Ureter (tissue), 1 donor: ENCODE results near the gene GRB2. TPM values are rescaled to one million over a fixed set of nuclear protein-coding genes. Genes with fewer than 3 reads are reported as not detected.
"Not testable (repeated sequence)": the region's sequence is repeated elsewhere in the genome, so short reads cannot be mapped to it uniquely, and the experiment has no call there.

Source experiments
- DNase-seq: peaks from one replicate; pipeline ENCODE4 v3.0.0-alpha.2; 2020; ENCODE audit warnings: low spot score
- total RNA-seq: library from RNA; stranded (reverse); gene quantifications from one replicate; pipeline ENCODE4 v1.2.4, GENCODE V29; 2023
- donor health status: DM: yes; HTN: yes; CAD: no.

Gene GRB2
- total RNA-seq, 1 donor from 2014 or later = 79.0 TPM

GRCh38 chr17:75352079-75352569 is 53.4 kb downstream of the GRB2 start:
- DNase-seq = peak; percentile 69

GRCh38 chr17:75350706-75351105 is 54.8 kb downstream of the GRB2 start:
- DNase-seq = no peak

GRCh38 chr17:75350029-75350428 is 55.4 kb downstream of the GRB2 start:
- DNase-seq = no peak

GRCh38 chr17:75349589-75349988 is 55.9 kb downstream of the GRB2 start:
- DNase-seq = no peak

- DNase-seq = no peak
These were observed 57.0 kb downstream of the GRB2 start for GRCh38 chr17:75348386-75349012.

GRCh38 chr17:75346906-75347305 is 58.6 kb downstream of the GRB2 start:
- no peak for DNase-seq

- DNase-seq = not testable (repeated sequence)
These were observed 59.1 kb downstream of the GRB2 start for GRCh38 chr17:75346368-75346767.

- no peak for DNase-seq
These were observed 59.8 kb downstream of the GRB2 start for GRCh38 chr17:75345514-75346167.

- DNase-seq = no peak
These were observed 60.8 kb downstream of the GRB2 start for GRCh38 chr17:75344666-75345065.

- no peak for DNase-seq
These were observed 62.5 kb downstream of the GRB2 start for GRCh38 chr17:75342996-75343395.

- DNase-seq = no peak
These were observed 63.5 kb downstream of the GRB2 start for GRCh38 chr17:75341784-75342486.

- DNase-seq = no peak
These were observed 64.8 kb downstream of the GRB2 start for GRCh38 chr17:75340631-75341030.

GRCh38 chr17:75339971-75340370 is 65.5 kb downstream of the GRB2 start:
- DNase-seq = no peak

- no peak for DNase-seq
These were observed 67.1 kb downstream of the GRB2 start for GRCh38 chr17:75338335-75338734.

GRCh38 chr17:75335315-75335714 is 70.2 kb downstream of the GRB2 start:
- DNase-seq = no peak

GRCh38 chr17:75334723-75335122 is 70.8 kb downstream of the GRB2 start:
- no peak for DNase-seq

GRCh38 chr17:75331671-75332070 is 73.8 kb downstream of the GRB2 start:
- DNase-seq = no peak

- DNase-seq = no peak
These were observed 77.7 kb downstream of the GRB2 start for GRCh38 chr17:75327757-75328156.

GRCh38 chr17:75326226-75326848 is 79.1 kb downstream of the GRB2 start:
- DNase-seq = no peak

GRCh38 chr17:75325827-75326225 is 79.7 kb downstream of the GRB2 start:
- no peak for DNase-seq

- no peak for DNase-seq
These were observed 80.1 kb downstream of the GRB2 start for GRCh38 chr17:75325348-75325747.

GRCh38 chr17:75321506-75321905 is 84.0 kb downstream of the GRB2 start:
- no peak for DNase-seq
